Liver (tissue), 3 donors: Measurements from ENCODE around the gene C15orf39.

ENCODE experiments used
- JUND ChIP-seq, 2 donors: IDR thresholded peaks; 2 replicates each; pipeline ENCODE4 v1.6.1; 2016; ENCODE audit warnings: antibody characterized with exemption in 2 of 2
- RAD21 ChIP-seq, 2 donors: IDR thresholded peaks; 2 replicates each; pipeline ENCODE4 v1.6.1; 2016; ENCODE audit warnings: antibody characterized with exemption in 2 of 2, mild to moderate bottlenecking in 2 of 2
- TF ChIP-seq, protein P1 (sequence below): fragments of 150-350 bp; IDR thresholded peaks from 2 replicates; pipeline ENCODE4 v1.5.1; 2017; ENCODE audit warnings: improper control_type of control experiment, low read depth, low read length; ENCODE audit not compliant: missing input control
- TF ChIP-seq, protein P2 (sequence below): IDR thresholded peaks from 2 replicates; pipeline ENCODE4 v1.6.1; 2016; ENCODE audit warnings: antibody characterized with exemption
- TF ChIP-seq, protein P3 (sequence below): IDR thresholded peaks from 2 replicates; pipeline ENCODE4 v1.6.1; 2016; ENCODE audit warnings: antibody characterized with exemption, mild to moderate bottlenecking
- donor health status: healthy.
- donor health status: healthy.

DNA sequence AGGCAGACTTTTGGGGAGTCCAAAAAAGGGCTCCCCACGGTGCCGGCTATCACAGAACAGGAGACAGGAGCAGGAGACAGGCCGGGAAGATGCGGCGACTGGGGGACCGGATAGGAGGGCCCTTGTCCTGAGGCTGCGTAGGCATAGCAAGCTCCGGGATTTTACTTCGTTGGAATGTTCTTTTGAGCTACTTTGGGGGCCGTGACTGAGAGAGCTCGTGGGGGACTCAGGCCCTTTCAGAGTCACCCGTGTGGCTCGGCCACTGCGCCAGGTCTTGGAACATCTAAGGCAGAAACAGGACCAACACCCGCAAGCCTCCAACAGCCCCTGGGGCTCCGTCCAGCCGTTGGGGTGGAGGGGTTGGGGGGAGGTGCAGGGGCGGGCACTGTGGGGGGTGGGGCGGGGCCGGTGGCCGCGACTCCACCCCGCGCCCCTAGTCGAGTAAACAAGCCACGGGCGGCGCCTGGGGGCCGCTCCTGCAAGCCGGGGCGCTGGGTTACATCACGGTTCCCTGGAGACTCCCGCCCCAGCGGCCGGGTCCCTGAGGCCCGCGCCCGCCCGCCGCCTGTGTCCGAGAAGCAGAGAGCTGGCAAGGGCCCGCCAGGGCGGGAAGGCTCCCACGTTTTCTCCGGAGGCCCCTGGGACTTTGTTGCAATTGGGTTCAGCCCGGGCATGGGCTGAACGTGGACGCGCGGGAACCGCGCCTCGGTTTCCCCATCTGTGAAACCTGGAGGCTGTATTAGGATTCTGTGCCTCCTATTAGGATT lies 23.3 kb upstream of the C15orf39 start:
- TF ChIP-seq, protein P1, sequence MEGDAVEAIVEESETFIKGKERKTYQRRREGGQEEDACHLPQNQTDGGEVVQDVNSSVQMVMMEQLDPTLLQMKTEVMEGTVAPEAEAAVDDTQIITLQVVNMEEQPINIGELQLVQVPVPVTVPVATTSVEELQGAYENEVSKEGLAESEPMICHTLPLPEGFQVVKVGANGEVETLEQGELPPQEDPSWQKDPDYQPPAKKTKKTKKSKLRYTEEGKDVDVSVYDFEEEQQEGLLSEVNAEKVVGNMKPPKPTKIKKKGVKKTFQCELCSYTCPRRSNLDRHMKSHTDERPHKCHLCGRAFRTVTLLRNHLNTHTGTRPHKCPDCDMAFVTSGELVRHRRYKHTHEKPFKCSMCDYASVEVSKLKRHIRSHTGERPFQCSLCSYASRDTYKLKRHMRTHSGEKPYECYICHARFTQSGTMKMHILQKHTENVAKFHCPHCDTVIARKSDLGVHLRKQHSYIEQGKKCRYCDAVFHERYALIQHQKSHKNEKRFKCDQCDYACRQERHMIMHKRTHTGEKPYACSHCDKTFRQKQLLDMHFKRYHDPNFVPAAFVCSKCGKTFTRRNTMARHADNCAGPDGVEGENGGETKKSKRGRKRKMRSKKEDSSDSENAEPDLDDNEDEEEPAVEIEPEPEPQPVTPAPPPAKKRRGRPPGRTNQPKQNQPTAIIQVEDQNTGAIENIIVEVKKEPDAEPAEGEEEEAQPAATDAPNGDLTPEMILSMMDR, result no peak
- TF ChIP-seq RAD21 (IDR thresholded peaks at IDR 0.05) (no peak), JUND (IDR thresholded peaks at IDR 0.05) (no peak)
- TF ChIP-seq, protein P2, sequence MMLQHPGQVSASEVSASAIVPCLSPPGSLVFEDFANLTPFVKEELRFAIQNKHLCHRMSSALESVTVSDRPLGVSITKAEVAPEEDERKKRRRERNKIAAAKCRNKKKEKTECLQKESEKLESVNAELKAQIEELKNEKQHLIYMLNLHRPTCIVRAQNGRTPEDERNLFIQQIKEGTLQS, result no peak
- TF ChIP-seq, protein P3, sequence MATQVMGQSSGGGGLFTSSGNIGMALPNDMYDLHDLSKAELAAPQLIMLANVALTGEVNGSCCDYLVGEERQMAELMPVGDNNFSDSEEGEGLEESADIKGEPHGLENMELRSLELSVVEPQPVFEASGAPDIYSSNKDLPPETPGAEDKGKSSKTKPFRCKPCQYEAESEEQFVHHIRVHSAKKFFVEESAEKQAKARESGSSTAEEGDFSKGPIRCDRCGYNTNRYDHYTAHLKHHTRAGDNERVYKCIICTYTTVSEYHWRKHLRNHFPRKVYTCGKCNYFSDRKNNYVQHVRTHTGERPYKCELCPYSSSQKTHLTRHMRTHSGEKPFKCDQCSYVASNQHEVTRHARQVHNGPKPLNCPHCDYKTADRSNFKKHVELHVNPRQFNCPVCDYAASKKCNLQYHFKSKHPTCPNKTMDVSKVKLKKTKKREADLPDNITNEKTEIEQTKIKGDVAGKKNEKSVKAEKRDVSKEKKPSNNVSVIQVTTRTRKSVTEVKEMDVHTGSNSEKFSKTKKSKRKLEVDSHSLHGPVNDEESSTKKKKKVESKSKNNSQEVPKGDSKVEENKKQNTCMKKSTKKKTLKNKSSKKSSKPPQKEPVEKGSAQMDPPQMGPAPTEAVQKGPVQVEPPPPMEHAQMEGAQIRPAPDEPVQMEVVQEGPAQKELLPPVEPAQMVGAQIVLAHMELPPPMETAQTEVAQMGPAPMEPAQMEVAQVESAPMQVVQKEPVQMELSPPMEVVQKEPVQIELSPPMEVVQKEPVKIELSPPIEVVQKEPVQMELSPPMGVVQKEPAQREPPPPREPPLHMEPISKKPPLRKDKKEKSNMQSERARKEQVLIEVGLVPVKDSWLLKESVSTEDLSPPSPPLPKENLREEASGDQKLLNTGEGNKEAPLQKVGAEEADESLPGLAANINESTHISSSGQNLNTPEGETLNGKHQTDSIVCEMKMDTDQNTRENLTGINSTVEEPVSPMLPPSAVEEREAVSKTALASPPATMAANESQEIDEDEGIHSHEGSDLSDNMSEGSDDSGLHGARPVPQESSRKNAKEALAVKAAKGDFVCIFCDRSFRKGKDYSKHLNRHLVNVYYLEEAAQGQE, result no peak
